GM10266 (cell line): ENCODE results near the gene LRIT2.
A peak's percentile ranks its signal among the peaks of the same experiment; 100 is the strongest.

Experiments used
- DNase-seq: peaks from one replicate; pipeline ENCODE4 v3.0.0; 2012; ENCODE audit errors: extremely low spot score
- TF ChIP-seq, protein P1 (sequence below): IDR thresholded peaks from 2 replicates; pipeline ENCODE4 v1.5.1; 2012; ENCODE audit warnings: mild to moderate bottlenecking, low read depth; ENCODE audit not compliant: control insufficient read depth, insufficient read depth; ENCODE audit errors: missing control alignments

Gene LRIT2

DNA sequence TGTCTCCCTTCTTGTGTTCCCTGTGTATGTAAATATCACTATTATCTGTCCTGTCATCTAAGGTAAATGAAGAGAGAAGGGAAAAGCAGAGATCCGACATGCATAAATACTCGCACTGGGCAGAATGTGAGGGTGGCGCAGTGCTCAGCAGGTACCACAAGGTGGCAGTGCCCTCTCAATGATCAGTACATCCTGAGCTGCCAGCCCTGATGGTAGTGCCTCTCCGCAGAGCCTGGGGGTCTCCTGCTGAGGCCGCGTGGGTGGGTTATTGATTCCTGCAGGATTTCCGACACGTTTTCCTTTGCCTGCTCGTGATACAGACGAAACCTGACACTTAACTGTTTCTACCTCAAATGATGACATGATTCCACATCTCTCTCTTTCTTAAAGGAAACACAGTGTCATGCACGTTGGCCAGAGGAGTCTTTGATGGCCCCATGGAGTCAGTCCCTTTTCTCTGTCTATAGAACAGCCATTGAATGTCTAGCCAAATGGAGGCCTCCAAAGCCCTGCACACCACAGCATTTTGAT, 39.3 kb upstream of the LRIT2 start:
- peak; percentile 63 for DNase-seq
- TF ChIP-seq, protein P1, sequence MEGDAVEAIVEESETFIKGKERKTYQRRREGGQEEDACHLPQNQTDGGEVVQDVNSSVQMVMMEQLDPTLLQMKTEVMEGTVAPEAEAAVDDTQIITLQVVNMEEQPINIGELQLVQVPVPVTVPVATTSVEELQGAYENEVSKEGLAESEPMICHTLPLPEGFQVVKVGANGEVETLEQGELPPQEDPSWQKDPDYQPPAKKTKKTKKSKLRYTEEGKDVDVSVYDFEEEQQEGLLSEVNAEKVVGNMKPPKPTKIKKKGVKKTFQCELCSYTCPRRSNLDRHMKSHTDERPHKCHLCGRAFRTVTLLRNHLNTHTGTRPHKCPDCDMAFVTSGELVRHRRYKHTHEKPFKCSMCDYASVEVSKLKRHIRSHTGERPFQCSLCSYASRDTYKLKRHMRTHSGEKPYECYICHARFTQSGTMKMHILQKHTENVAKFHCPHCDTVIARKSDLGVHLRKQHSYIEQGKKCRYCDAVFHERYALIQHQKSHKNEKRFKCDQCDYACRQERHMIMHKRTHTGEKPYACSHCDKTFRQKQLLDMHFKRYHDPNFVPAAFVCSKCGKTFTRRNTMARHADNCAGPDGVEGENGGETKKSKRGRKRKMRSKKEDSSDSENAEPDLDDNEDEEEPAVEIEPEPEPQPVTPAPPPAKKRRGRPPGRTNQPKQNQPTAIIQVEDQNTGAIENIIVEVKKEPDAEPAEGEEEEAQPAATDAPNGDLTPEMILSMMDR: peak; percentile 97

DNA sequence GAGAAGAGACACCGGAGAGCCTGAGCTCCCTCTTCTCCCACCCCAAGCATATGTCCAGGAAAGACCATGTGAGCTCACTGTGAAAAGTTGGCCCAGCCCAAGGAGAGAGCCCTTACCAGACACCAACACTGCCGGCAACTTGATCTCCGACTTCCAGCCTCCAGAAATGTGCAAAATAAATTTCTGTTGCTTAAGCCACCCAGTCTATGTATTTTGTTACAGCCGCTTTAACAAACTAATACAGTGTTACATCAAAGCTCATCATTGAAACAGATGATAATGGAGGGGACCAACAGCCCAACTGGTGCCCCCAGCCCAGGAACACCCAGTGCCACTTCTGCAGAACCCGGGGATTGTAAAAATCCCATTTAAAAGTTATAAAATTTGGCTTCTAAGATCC, 38.4 kb upstream of the LRIT2 start:
- no peak for DNase-seq
- TF ChIP-seq, protein P1: no peak

DNA sequence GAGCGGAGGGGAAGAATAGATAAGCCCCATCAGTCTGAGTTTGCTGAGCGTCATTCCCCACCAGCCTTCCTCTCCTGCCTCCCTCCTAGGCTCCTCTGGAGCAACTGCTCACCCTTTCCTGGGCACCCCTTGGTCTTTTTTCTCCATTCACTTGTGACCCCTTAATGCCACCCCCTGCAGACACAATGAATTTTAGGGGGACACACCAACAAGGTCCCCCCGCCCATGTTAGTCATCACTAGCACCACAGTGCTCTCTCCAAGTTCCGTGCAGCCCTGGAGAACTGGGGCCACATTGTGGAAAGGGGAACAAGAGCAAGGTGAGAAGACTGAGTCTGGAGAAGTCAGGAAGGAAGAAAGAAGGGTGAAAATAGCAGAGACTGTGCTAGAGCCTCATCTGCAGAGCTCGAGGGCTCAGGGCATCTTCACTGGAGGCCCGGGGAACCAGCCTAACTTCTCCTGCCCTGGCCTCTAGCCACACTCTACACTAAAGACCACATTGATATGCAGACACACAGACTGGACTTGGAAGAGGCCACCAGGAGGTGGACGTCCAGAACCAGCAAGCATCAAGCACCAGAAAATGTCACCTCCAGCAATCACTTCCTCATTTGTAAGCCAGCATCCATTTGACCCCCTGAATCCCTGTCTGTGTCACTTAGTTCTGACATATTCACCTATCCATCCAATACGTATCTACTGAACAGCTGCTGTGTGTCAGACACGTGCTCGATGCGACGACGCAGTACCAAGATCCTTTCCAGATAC, 37.0 kb upstream of the LRIT2 start:
- TF ChIP-seq, protein P1: no peak
- no peak for DNase-seq

DNA sequence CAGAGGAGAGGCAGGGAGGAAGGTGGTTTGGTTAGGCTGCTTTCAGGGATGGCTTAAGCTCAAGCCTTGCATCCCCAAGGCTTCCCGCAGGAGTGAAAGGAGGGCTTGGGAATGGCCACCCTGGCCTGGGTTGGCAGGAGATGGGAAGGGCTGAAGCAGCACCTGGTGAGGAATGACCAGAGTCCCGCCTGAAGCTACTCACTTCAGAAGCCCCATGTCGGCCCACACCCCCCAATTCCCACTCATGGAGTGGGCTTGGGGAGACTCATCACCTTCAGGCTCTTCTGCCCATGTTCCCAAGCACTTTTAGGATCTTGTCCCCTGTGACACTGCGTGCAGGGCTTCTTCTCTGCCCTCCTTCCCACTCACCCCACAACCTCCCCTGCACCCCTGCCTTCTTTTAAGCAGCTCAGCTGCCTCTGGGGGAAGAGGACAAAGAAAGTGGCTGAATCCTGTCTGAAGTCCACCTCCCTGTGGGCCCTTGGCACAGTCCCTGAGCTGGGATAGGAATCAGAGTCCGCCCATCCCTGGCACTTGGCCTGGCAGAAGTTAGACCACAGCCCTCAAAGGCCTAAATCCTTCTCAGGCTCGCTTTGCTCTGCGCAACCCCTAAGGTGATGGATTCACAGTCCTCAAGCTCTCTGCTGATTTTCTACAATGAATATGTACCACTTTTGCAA, 36.0 kb upstream of the LRIT2 start:
- TF ChIP-seq, protein P1: no peak
- DNase-seq: no peak

DNA sequence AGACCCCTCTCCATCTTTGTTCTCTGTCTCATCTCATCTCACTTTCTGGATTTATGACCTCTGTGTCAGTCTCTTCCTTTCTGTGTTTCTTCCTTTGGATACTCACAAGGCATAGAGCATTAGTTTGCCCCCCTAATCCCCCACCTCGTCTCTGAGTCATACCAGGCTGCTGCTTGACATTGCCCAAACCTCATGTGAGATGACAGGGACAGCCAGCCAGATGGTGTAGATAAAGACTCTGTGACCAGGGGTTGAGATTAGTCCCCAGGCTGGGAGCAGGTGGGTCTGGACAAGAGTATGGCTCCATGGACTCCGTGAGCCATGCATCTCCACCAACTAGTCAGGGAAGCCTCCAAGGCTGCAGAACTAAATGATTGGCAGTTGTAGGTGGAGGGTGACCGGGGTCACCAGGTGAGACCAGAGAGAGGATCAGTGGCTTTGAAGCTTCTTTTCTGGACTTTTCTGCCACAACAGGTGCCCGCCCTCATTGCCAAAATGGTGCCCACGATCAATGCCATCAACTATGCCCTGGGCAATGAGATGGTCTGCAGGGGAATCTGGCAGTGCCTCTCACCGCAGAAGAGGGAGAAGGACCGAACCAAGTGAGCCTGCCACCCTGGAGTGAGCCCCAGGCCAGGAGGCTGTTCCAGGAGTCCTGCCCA, 32.8 kb upstream of the LRIT2 start:
- TF ChIP-seq, protein P1: no peak
- no peak for DNase-seq

DNA sequence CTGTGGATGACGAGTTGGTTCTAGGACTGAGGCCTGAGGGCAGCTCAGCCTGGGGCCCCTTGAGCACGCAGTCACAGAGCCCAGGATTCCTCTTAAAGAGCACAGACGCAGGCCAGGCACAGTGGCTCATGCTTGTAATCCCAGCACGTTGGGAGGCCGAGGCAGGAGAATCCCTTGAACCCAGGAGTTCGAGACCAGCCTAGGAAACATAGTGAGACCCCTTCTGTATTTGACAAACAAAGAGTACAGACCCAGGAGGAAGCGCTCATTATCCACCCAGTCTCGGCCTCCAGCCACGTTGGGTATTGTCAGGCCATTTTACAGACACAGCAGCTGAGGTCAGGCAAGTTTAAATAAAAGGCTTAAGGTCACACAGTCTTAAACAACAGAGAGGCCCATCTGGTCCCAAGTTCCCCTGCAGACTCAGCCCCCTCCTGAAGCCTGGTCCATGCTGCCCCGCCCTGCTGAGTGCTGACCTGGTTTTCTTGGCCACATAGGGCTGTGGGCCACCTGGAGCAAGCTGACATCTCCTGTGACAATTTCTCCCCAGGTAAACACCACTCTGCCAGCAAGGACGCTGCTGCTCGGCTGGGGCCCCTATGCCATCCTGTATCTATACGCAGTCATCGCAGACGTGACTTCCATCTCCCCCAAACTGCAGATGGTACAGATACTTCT, 32.1 kb upstream of the LRIT2 start:
- no peak for DNase-seq
- TF ChIP-seq, protein P1: no peak
